Measurements from ENCODE around the gene AKAP17A.

GRCh38 chrX:1561164-1561563 lies 30.2 kb upstream of the AKAP17A start:
- TF ChIP-seq YY1 (IDR thresholded peaks at IDR 0.05; ENCODE audit: insufficient read depth, insufficient read length) (no peak), ZNF274 (IDR thresholded peaks at IDR 0.05; ENCODE audit: low read depth, low read length) (no peak), SUZ12 (IDR thresholded peaks at IDR 0.05; ENCODE audit: extremely low read depth, insufficient read depth, insufficient read length) (no peak)
